HG03039 (cell line): ENCODE results near the gene CADM1.

Experiments used
- ATAC-seq: cut with Tn5 transposase; IDR thresholded peaks from one replicate; pipeline ENCODE4 v1.9.1; 2021; ENCODE audit warnings: mild to moderate bottlenecking, moderate library complexity; ENCODE audit not compliant: unreplicated experiment

The CADM1 gene

GRCh38 chr11:115518983-115519628 is 14.9 kb upstream of the CADM1 start:
- ATAC-seq, result no peak

DNA sequence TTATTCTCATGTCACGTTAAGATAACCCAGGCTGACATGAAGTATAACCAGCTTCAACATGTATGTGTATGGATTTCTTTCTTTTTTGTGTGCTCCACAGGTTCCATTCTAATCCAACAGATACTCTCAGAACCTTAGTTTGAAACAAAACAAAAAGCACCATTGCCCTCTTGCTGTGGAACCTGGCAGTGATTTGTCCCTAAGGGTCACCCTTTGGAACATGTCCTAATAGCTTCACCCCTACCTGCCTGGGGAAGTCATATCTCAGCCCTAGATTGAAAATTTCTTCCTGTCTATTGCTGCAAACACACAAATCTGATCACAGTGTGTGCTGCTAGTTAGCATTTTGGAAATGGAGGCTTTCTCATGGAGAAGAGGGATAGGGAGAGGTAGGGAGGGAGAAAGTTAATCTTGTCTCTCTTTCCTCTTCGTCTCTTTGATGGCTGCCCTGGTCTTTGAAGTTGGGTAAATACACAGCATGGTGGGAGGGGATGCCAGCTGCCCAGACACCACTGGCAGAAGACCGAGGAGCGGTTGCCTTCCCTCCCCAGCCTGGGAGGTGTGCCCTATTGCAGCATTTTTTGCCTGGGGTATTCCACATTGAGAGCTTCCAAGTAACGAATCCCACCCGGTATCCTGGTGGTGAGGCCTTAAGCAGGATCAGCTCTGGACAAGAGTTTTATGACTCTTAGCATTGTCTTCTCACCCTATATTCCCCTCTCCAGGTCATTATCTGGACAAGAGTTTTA is 11.6 kb upstream of the CADM1 start:
- no peak for ATAC-seq

GRCh38 chr11:115506954-115507675 is 2.9 kb upstream of the CADM1 start:
- ATAC-seq, result no peak

- ATAC-seq, result no peak
Measured at GRCh38 chr11:115505175-115505574, 960 bp upstream of the CADM1 start.

DNA sequence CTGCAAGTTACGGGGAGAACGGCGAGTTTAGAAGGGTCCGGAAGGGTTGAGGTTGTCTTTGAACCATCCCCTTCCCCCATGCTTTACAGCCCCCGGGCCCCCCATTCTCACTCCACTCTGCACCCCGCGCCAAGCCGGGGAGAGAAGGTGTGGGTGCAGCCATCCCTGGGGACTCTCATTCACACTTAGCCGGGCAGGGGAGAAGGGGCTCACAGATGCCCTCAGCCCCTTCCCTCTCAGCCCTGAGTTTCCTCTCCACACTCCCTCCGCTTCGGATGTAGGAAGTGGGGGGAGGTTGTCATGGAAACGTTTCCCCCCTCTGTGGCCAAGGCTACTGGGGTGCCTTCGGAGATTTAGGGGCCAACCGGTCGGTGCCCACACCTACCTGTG is 334 bp downstream of the CADM1 start:
- ATAC-seq, result no peak

DNA sequence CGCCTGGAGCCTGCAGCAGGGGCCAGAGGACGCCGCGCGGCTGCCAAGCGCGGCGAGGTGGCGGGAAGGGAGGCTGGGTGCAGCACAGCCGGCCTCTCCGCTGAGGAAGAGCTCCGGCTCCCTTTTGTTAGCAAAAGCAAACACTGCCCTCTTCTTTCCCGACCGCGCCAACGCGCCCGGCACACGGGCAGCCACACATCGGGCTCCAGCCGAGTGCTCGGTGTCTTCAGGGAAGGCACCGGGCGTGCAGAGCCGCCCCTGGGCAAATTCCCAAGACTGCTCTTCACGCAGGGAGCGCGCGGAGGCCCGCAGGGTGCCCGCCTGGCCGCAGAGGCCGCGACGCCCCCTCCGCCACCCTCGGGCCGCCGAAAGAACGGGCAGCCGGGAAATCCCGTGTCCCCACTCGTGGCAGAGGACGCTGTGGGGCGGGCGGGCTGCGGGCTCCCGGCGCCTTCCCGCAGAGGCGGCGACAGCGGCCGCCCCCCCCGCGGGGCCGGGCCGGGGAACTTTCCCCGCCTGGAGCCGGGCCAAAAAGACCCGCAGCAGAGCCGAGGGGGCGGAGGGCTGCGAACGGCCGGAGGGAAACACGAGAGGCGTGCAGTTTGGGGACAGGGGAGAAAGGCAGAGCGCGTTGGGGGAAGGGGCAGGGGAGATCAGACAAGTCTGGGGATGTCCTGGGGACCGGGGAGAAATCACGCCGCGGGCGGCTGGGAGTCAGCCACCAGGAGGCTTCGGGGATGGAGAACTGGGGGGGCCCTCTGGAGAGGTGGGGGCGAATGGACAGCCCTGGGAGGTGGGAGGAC is 931 bp downstream of the CADM1 start:
- ATAC-seq, result no peak

- ATAC-seq, result no peak
Measured at GRCh38 chr11:115502636-115503082, 1.6 kb downstream of the CADM1 start.

DNA sequence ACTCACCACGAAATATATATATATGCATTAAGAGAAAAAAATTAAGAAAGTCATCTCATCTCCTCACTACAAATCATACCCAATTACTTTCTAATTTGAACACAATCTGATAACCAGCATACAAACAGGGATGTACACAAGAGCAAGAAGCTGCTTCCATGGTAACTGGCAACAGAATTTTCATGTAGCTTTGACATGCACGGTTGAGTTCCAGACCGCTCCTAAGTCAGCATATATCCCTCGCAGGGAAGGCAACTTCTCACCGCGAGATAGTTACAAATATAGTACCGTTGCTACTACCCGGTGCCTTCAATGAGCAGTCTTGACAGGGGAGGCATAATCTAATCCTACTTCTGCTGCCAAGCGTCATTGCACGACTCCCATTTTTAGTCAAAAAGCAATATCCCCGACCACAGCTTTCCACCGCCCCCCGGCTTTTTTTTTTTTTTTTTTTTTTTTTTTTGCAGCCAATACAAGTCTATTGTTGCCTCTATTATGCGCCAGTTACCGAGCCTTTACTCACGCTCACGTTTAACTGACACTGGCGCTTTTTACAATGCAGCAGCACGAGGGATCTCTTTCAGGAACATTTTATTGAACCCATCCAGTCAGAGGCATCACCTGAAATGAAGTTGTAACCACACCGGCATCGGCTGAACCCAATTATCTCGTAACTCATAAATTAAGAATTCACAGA is 2.2 kb downstream of the CADM1 start:
- no peak for ATAC-seq

GRCh38 chr11:115501502-115501892 is 2.7 kb downstream of the CADM1 start:
- no peak for ATAC-seq

DNA sequence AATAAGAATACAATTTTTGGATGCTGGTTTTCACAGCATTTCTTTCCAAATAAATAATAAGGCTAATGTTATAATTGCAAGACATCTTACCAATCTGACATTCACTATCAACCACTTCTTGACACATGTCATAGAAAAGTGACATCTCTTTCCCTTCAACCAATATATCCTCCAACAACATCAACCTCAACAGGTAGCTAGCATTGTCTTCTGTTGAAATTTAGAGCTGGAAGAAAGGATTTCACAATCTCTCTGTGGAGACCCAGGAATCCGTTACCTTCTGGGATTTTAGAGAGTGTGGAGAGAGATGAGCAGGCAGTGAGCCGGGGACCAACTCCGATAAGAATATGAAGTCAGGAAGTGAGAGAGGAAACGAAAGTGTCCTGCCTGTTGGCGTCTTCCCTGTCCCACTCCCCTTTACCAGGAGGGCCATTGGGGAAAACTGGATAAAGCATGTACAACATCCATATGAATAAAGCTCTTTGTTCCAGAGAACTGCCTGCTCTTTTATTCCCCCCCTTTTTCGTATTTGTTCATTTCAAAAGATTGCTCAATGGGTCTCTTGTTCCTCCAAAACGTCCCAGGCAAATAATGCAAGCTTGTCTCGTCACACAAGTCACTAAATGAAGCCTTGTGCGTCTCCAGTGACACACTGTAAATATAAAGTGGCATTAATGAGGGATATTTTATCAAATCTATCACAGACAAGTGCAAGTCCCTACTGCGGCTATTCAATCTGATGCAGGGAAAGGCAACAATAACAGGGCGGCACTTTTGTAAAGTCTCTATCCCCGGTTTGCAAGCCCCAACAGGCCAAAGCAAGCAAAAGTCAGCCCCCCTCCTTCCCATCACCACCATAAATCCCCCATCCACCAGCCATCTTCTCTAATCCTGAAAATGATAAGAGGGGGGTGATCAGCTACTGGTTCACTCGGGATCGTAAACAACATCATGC is 3.4 kb downstream of the CADM1 start:
- no peak for ATAC-seq

- no peak for ATAC-seq
Measured at GRCh38 chr11:115499891-115500290, 4.3 kb downstream of the CADM1 start.

GRCh38 chr11:115499241-115499799 is 4.9 kb downstream of the CADM1 start:
- ATAC-seq, result no peak

GRCh38 chr11:115498354-115498753 is 5.9 kb downstream of the CADM1 start:
- ATAC-seq, result no peak

DNA sequence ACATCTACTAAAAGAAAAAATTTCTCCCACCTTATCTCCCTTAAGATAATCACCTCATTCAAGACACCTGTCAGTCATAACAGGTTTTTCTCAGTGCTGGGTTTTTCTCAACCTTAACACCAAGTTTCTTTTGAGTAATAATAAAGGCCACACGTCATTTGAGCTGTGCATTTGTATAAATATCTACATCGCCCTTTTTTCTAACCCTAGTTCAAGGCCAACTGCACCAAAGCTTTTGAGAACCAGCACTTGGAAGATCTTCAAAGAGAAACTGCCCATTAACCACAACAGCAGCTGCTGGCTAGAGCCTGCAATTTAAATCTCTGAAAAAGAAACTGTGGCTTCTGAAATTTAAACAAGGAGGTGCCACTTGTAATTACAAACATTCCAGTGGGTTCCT is 6.9 kb downstream of the CADM1 start:
- ATAC-seq, result peak; percentile 62

GRCh38 chr11:115496892-115497291 is 7.3 kb downstream of the CADM1 start:
- ATAC-seq, result no peak

- ATAC-seq, result no peak
Measured at GRCh38 chr11:115493905-115494304, 10.3 kb downstream of the CADM1 start.

GRCh38 chr11:115493488-115493887 is 10.7 kb downstream of the CADM1 start:
- no peak for ATAC-seq

- no peak for ATAC-seq
Measured at GRCh38 chr11:115489466-115489865, 14.7 kb downstream of the CADM1 start.

GRCh38 chr11:115488945-115489344 is 15.3 kb downstream of the CADM1 start:
- no peak for ATAC-seq
